GM06990 (cell line): ENCODE results near the gene CHAC1.

ENCODE experiments used
- DNase-seq: peaks from one replicate; pipeline ENCODE4 v3.0.0-alpha.2; 2011; ENCODE audit not compliant: insufficient read length; ENCODE audit errors: extremely low read depth
- H3K27me3 ChIP-seq: replicated peaks from 2 replicates; pipeline ENCODE4 v1.6.0; 2011; ENCODE audit warnings: low read length; ENCODE audit not compliant: control insufficient read depth, insufficient read depth
- H3K36me3 ChIP-seq: 2 replicates; pipeline ENCODE4 v1.5.1; 2011; ENCODE audit warnings: low read length; ENCODE audit not compliant: control insufficient read depth, insufficient read depth
- H3K4me3 ChIP-seq: replicated peaks from 2 replicates; pipeline ENCODE4 v1.5.1; 2011; ENCODE audit warnings: low read depth, mild to moderate bottlenecking, control low read depth, low read length
- CTCF ChIP-seq: IDR thresholded peaks from 2 replicates; pipeline ENCODE4 v1.5.1; 2011; ENCODE audit warnings: low read length, control low read depth, mild to moderate bottlenecking, inconsistent platforms; ENCODE audit not compliant: insufficient read depth, poor library complexity, severe bottlenecking

CHAC1 gene

GRCh38 chr15:41001524-41002214 lies 48.4 kb downstream of the CHAC1 start:
- no peaks in the 10 kb centered on the region for H3K27me3 ChIP-seq
- H3K36me3 ChIP-seq: no peaks in the 10 kb centered on the region; the same call in 1 of the 2 replicates
- no peak for TF ChIP-seq CTCF
- H3K4me3 ChIP-seq: no peak overlapping the region
- no peak for DNase-seq

GRCh38 chr15:41004490-41004889 lies 51.2 kb downstream of the CHAC1 start:
- Histone ChIP-seq H3K36me3 (no peaks in the 10 kb centered on the region), H3K27me3 (no peaks in the 10 kb centered on the region), H3K4me3 (no peak overlapping the region)
- no peak for DNase-seq
- no peak for TF ChIP-seq CTCF
